Measurements from ENCODE around the gene CHTOP. TPM values are rescaled to one million over a fixed set of nuclear protein-coding genes. Genes with fewer than 3 reads are reported as not detected.

CHTOP gene
- total RNA-seq, 1 donor from 2014 or later: 114 TPM

DNA sequence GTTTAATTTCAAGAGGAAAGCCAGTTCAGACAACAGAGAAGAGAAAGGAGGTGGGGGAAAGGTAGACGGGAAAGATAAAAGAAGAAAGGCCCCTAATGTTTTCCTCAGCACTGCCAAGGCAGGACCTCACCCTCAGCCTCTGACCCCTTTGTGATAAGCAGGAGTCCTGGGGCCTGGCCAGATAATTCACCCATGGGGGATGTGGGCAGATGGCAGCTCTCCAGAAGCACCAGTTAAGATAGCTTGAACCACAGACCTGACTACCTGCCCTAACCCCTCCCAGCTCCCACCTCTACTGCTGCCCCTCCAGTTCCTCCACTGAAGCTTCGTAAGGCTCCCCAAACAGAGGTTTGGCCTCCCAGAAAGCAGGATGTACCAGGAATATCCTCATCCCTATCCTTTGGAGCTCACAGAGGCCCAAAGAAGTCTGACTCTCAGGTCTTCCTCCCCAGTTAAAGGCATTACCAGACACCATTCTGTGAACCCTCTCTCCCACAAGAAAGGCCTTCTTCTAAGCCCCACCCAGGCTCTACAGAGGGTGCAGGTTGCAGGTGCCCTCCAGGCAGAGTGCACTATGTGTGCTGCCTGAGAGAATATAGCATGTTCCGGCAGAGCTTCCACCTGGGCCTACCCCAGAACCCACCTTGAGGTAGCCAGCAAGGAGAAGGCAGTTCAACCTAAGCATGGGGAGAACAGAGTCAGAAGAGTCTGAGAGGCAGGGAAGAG, 15.4 kb downstream of the CHTOP start:
- DNase-seq (ENCODE audit: low spot score in 2 of 2, unreplicated experiment in 2 of 2): no peak
- Mint-ChIP-seq H3K27ac (no peak overlapping the region), H3K27me3 (ENCODE audit: low read depth) (no peaks in the 10 kb centered on the region)

DNA sequence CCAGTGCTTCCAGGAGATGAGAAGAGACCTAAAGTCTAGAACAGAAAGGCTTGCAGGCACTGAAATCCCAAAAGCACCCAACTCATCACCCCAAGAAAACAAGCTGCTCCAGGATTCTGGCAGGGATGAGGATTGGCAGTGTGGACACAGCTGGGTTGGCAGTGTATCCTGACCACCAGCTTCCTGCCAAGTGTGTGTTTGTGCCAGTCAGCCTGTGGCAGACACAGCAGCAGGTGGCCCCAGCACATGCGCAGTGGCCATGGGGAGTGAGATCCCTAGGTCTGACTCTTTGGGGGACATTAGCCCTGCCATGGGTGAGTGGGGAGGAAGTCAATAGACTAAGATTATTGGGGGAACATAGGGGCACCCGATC, 16.0 kb downstream of the CHTOP start:
- no peaks in the 10 kb centered on the region for H3K4me1 Mint-ChIP-seq
- DNase-seq (ENCODE audit: low spot score in 2 of 2, unreplicated experiment in 2 of 2): no peak
- H3K9me3 Mint-ChIP-seq: no peaks in the 10 kb centered on the region
- TF ChIP-seq, protein P1, sequence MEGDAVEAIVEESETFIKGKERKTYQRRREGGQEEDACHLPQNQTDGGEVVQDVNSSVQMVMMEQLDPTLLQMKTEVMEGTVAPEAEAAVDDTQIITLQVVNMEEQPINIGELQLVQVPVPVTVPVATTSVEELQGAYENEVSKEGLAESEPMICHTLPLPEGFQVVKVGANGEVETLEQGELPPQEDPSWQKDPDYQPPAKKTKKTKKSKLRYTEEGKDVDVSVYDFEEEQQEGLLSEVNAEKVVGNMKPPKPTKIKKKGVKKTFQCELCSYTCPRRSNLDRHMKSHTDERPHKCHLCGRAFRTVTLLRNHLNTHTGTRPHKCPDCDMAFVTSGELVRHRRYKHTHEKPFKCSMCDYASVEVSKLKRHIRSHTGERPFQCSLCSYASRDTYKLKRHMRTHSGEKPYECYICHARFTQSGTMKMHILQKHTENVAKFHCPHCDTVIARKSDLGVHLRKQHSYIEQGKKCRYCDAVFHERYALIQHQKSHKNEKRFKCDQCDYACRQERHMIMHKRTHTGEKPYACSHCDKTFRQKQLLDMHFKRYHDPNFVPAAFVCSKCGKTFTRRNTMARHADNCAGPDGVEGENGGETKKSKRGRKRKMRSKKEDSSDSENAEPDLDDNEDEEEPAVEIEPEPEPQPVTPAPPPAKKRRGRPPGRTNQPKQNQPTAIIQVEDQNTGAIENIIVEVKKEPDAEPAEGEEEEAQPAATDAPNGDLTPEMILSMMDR (IDR thresholded peaks at IDR 0.05; ENCODE audit: unreplicated experiment): no peak
- peaks cover 14% of the 10 kb centered on the region for H3K36me3 Mint-ChIP-seq
- no peaks in the 10 kb centered on the region for H3K27me3 Mint-ChIP-seq (ENCODE audit: low read depth)
- H3K27ac Mint-ChIP-seq: no peak overlapping the region
- no peak overlapping the region for H3K4me3 Mint-ChIP-seq

More for the DNA sequence above, 15.4 kb downstream of the CHTOP start:
- peaks cover 18% of the 10 kb centered on the region for H3K36me3 Mint-ChIP-seq
- TF ChIP-seq, protein P1 (IDR thresholded peaks at IDR 0.05; ENCODE audit: unreplicated experiment): no peak
- H3K4me1 Mint-ChIP-seq: no peaks in the 10 kb centered on the region
- no peak overlapping the region for H3K4me3 Mint-ChIP-seq
- no peaks in the 10 kb centered on the region for H3K9me3 Mint-ChIP-seq

DNA sequence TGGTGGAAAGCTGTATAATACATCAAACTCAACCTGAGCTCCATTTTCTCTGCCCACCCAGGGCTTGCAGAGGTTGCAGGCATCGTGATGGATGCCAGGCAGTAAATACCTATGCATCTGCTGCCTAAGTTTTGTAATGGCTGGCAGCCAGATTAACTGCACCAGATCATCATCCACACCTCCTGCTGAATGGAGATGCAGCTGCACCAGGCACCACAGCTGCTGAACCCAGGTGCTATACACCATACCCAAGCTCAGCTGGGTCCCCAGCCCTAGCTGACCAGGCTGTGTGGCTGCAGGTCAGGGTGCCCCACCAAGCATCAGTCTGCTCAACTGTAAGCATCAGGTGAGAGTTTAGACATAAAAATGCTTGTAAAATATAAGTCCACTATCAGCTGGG, 17.9 kb downstream of the CHTOP start:
- H3K4me1 Mint-ChIP-seq: no peaks in the 10 kb centered on the region
- H3K27ac Mint-ChIP-seq: no peak overlapping the region

DNA sequence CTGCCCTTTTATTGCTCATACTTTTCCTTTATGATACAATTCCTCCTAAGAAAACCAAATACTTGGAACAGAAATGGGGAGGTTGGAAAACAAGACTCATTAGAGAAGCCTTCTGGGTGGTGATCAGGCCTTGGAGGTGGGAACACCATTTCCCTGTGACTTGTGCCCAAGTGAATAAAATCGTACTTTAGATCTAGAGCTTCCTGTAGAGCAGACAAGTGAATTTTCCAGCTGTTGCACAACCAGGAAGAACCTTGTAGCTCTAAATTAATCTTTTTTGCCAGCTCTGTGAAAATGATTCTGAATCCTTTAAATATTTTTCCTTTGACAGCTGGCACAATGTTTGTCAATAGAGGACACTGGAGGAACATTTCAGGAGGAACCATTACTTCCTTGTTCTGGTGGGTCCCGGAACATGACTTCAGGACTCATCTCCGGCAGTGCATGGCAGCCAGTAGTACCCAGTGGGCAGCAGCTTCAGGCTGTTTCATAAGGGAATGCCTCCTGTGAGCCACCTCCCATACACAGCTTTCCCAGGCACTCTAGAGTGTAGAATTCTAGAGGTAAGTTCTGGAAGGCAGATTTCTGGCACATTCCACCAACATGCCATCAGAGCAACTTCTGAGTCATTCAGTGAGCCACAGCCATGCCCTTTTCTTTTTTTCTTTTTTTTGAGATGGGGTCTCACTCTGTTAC, 19.1 kb downstream of the CHTOP start:
- DNase-seq (ENCODE audit: low spot score in 2 of 2, unreplicated experiment in 2 of 2): no peak
- H3K36me3 Mint-ChIP-seq: no peaks in the 10 kb centered on the region
- H3K4me1 Mint-ChIP-seq: no peaks in the 10 kb centered on the region
- no peaks in the 10 kb centered on the region for H3K9me3 Mint-ChIP-seq
- no peak overlapping the region for H3K4me3 Mint-ChIP-seq
- TF ChIP-seq, protein P1 (IDR thresholded peaks at IDR 0.05; ENCODE audit: unreplicated experiment): no peak
- no peaks in the 10 kb centered on the region for H3K27me3 Mint-ChIP-seq (ENCODE audit: low read depth)
- no peak overlapping the region for H3K27ac Mint-ChIP-seq

More for the DNA sequence above, 17.9 kb downstream of the CHTOP start:
- no peaks in the 10 kb centered on the region for H3K9me3 Mint-ChIP-seq
- H3K36me3 Mint-ChIP-seq: peaks cover 3% of the 10 kb centered on the region
- DNase-seq (ENCODE audit: low spot score in 2 of 2, unreplicated experiment in 2 of 2): no peak
- TF ChIP-seq, protein P1 (IDR thresholded peaks at IDR 0.05; ENCODE audit: unreplicated experiment): no peak
- H3K27me3 Mint-ChIP-seq (ENCODE audit: low read depth): no peaks in the 10 kb centered on the region
- no peak overlapping the region for H3K4me3 Mint-ChIP-seq

DNA sequence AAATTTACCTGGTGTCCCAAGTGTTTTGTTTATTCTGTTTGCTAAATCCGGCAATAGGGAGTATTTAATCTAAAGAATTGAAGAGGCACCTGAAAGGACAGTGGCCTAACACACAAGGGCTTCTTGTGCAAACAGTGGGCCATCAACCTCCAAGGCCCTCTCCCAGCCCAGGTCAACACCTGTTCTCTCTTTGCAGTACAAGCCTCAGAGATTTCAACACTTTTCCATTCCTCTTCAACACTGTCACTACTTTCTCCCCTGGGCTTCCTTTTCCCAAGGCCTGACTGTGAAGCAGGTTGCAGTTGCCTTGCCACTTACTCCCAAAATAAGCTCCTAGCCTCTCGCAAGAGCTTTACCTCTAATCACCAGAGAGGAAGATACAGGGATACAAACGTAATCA, 21.5 kb downstream of the CHTOP start:
- Mint-ChIP-seq H3K4me3 (no peak overlapping the region), H3K27ac (no peak overlapping the region), H3K27me3 (ENCODE audit: low read depth) (no peaks in the 10 kb centered on the region), H3K9me3 (no peaks in the 10 kb centered on the region), H3K36me3 (no peaks in the 10 kb centered on the region), H3K4me1 (peaks cover 11% of the 10 kb centered on the region)
- no peak for DNase-seq (ENCODE audit: low spot score in 2 of 2, unreplicated experiment in 2 of 2)
- TF ChIP-seq, protein P1 (IDR thresholded peaks at IDR 0.05; ENCODE audit: unreplicated experiment): no peak
